NCI-H1436 treated with DMSO at 0.1 percent for 48 hours (cell line): ENCODE data around the gene TEAD1.

Experiments used
- DNase-seq: peaks from one replicate; lab custom pipeline; 2025; lab: John Stamatoyannopoulos, UW

TEAD1 gene

DNA sequence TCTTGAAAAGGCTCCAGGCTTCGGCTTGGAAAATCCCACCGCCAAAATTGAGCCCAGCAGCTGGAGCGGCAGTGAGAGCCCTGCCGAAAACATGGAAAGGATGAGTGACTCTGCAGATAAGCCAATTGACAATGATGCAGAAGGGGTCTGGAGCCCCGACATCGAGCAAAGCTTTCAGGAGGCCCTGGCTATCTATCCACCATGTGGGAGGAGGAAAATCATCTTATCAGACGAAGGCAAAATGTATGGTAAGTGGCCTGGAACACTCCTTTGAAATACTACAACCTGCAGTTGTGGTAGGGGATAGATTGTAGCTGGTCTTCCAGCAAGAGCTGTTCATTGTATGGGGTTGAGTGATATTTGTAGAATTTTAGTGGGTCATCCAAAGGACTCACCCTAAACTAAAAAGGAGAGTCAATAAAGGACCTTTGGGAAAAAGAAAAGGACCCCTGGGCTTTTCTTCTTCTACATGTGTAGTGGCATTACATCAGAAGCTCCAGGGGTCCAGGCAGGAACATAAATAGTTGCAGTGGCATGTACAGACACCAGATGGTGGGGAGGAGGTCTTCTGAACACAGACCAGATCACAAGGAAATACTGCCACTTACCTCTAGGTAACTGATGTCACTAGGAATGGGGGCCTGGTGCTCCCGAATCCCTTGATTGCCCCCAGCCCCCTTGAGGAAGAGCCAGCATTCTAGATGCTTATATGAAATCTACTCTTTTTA is 90.1 kb downstream of the TEAD1 start:
- no peak for DNase-seq

DNA sequence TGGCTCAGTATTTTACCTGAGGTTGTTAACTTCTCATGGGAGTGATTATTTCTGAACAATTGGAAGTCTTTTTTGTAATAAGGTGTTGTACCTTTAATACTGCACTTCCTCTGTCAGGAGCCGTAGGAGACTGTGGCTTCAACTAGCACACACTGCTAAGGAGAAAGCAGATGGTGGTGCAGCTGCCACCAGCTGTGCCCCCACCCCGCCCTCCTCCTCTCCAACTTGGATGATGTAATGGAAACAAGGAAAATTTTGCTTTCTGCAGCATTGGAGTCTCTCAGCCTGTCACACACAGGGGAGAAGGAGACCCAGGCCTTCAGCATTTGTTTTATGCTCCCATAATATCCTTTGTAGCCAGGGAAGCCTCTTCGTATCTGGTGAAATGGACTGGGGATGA is 91.2 kb downstream of the TEAD1 start:
- DNase-seq: no peak

DNA sequence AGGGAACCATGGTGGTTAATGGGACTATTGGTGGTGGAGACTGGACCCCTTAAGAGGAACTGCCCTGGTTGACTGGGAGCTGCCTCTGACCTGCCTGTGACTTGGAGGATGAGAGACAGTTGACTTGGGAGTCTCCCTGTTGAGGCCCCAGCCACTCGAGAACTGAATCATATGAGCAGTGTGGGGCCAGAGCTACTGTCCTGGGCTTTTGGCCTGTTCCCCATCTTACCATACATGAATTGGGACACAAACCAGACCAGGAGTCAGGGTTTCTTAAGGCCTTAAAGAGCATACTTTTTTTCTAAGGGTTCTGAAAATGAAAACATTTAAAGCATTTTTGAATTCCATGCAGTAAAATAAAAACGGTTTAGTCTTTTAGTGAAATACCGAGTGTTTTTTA is 92.8 kb downstream of the TEAD1 start:
- no peak for DNase-seq

DNA sequence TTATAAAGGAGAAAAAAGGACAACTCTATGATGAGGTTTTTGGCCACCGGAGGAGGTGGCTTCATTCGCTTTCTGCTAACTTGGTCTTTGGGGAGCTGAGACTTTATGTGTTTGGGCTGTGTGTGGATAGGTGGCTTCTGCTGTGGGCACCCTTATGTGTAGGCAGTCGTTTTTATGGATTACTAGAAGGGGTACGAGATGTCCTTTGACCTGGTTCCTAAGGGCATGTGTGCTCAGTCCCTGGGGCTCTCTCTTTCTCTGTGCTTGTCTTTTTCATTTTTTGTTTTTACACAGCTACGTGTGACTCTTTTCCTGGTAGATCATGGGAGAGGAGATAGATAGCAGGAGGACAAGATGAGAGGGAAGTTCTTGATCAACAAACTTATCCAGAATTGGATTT is 93.4 kb downstream of the TEAD1 start:
- DNase-seq: no peak

DNA sequence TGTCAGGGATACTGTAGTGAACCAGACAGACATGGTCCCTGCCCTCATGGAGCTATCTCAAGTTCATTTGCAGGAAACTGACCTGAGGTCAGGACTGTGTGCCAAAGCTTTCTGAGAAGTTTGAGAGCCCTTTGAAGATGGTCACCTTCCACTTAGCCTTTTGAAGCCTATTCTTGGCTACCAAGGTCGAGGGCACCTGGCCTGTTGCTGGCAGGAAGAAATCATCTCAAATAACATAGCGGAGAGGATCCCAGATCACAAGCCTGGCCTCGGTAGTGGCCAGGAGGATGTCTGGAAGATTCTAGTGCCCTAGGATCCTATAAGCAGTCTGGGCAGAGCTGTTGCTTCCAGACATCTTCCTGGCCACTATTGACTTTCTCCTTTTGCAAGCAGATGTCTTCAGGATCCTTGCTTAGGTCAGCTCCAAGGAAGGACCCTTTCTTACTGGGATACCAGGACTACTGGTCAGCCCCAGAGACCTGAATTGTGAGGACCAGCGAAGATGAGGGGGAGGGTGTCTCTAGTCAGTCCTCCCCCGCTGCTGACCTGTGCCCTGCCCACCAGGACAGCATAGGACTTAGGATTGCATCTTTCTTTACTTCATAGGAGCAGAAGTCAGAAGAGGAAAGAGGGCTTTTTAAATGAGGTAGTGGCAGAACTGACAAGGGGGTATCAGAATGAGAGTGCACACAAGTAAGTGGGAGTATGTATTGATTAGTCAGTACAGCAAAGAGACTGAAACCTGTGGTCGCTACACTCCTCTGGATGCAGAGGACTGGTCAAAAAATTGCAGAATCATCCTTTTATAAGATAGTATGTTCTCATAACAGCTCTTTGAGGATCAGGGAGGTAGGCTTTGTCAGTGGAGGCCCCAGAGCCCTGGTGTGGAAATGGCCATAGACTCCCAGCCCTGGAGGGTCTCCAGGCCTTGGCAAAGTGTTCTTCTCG is 94.8 kb downstream of the TEAD1 start:
- DNase-seq: no peak

DNA sequence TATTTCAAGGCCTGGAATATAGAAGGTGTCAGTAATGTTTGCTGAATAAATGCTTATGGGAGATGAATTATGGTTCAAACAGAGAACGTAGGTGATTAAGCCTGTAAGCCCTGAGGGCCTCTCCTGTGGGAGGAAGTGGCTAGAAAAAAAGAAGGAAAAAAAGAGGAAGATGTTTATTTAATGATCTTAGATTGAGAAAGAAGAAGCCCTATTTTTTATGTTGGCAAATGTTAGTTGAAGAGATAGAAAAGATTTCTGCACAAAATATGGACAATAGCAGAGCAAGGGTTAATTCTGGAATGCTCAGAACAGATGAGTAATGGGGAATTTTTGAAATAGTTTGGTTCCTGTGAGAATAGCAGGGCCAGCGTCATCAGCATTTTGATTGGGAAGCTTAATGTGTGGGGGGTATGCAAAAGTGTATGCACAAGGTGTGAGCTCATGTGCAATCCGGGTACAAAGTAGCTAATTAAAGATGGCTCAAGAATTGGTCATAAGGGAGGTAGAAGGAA is 95.7 kb downstream of the TEAD1 start:
- DNase-seq: no peak

DNA sequence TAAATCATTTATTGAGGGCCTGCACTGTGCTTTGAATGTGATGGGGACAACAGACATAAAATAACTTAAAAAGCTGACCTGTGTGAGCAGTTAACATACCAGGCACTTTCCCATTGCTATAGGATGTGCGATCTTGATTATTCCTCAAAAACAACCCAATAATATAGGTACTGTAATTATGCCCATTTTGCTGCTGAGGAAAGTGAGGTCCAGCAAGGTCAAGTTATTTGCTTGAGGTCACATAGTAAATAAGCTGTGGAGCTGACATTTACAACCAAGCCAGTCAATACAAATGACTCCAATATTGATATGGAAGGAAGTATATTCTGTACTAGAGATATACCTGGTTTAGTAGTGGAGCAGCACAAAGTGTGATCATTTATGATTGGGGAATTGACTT is 96.2 kb downstream of the TEAD1 start:
- DNase-seq: no peak

DNA sequence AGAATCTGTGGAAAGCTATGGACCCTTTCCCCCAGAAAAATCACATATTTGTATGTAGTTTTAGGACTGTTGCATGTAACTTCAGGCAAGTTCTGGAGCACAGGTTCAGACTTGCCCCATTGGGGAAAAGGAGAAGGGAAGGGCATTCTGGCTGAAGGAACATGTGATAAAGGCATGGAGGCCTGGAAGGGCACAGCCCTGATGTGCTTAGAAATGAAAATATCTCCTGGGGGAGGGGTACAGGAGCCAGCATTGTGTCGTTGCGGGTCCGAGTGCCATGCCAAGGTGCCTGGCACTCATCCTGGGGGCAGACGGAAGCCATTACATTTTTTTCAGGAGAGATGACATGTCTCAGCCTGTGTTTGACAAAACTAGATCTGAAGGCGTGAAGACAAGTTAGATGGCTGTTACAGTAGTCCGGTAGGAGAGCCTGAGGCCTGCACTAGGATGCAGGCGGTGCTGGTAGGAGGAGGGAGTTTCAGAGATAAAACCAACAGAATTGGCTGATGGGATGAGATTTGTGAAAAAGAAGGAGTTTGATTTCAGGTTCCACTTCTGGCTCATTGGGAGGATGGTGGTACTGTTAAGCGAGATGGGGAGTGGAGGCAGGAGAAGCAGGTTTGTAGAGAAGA is 96.9 kb downstream of the TEAD1 start:
- DNase-seq: no peak

DNA sequence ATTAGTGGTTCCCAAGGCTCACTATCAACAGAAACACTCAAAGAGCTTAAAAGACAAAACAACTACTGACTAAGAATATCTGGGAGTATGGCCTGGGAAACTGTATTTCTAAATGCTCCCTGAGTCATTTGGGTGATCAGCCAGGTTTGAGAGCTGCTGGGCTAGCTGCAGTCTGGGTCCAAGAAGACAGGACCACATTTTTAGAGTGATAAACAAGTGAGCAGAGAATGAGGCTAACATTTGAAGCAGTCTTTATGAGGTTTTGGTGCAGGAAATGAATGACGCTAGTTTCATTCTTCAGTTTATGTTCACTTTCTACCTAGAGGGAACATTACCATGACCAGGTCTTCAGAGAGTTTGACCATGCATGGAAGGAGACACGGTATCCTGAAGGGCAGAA is 97.7 kb downstream of the TEAD1 start:
- no peak for DNase-seq

DNA sequence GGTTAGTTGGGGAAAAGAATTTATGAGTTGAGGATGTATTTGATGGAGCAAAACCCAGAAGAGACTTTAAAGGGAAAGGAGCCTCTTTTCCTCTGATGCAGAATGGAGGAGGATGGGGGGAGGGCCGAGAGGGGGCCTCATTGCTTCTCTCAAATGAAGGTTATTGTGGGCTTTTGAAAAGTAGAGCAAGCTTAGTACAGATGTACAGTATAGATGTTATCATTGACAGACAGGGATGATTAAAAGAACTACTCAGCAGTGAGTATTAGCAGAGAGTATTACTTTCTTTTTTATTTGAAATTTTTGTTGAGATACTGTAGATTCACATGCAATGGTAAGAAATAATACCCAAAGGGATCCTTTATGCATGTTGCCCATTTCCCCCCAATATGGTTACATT is 98.1 kb downstream of the TEAD1 start:
- no peak for DNase-seq

DNA sequence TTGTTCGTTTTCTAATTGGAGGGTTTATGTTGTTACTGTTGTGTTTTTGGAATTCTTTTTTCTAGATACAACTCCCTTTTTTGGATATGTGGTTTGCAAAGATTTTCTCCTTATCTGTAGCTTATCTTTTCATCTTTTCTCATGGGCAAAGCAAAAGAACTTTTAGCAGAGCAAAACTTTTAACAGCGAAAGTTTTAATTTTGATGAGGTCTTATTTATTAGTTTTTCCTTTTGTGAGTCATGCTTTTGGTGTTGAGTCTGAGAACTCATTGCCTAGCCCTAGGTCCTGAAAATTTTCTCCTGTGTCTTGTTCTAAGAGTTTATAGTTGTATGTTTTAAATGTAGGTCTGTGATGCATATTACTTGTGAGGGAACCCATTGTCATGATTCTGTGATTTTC is 99.4 kb downstream of the TEAD1 start:
- DNase-seq: no peak

DNA sequence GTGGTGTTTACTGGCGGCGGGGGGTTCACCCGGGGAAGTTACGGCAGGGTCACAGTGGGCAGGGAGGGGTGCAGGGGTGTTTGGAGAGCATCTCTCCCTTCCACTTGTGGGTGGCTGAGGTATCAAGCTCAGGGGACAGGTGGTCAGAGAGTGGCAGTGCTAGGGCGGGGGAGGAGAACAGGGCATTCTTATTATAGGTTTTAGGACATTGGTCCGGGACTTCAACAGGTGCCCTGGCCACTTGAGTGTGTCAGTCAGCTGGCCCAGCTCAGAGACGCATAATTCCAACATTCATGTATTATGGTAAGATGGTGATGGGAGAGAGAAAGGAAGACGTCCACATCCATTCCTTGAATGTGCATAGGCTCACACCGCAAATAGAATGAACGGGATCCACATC is 101.7 kb downstream of the TEAD1 start:
- DNase-seq: no peak

DNA sequence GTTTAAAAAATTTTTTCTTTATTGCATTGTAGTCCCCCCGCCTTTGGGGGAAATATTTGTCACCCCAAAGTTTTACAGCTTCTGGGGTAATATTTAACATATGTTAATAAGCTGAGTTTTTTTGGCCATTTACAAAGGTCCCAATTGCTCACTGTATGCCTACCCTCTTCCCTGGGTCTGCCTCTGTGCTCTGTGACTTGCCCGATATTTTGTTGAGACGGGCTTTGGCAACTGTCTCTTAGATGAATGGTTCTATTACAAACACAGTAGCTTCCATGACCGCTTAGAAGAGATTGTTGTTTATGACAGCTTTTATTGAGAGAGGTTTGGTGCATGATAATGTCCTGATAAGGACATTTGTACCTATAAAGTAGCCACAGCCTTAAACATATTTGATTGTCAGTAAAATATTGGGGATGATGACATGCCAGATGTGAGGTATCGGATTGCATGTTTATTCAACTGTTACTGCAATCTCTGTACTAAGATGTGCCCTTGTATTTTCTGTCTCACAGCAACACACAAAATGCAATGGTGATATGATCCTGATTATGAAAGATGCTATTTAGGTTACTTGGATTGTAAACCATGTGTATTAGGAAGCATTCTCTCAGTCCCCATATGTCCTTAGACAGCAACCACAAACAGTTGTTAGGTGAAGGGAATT is 103.1 kb downstream of the TEAD1 start:
- no peak for DNase-seq

DNA sequence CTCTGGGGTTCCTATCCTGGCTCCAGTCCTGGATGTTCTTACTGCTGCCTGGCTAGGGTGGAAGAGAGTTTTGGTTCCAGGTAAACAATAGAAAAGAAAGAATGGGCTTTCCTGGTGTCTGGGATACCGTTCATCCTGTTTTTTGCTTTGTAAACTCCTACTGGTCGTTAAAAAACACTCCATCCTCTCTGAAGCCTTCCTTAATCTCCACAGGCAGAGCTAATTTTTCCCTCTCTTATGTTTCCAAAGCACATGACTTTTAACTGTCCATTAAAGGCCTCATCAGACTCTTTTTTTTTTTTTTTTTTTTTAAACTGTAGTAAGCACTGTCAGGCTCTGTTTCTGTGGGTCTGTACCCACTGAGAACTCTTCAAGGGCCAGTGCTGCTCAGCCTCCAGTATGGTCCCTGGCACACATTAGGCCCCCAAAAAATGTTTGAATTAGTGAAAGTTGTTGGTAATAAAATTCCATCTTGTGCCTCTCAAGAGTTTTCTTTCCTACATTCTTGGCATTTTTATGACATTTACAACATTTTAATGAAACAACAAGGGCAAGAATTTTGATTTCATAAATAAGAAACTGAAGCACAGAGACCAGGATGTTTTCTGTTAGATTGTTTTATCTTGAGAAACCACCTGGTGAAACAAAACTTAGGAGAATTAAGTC is 104.2 kb downstream of the TEAD1 start:
- DNase-seq: no peak

DNA sequence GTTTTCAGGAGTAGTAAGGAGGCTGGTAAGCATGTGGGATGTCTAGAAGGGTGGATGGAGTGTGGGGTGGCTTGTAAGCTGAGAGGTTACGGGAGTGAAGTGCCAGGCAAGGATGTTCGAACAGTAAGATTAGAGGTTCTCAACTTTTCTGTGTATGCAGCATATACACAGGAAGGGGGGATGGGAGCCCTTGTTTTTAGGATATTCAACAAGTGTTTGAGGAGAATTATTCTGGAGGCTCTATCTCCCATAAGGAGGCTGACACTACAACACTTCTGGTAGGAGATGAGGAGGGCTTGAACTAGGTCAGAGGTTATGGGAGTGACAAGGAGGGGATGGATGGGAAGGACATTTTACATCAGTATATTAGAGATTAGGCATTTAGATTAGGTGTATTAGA is 109.5 kb downstream of the TEAD1 start:
- no peak for DNase-seq

DNA sequence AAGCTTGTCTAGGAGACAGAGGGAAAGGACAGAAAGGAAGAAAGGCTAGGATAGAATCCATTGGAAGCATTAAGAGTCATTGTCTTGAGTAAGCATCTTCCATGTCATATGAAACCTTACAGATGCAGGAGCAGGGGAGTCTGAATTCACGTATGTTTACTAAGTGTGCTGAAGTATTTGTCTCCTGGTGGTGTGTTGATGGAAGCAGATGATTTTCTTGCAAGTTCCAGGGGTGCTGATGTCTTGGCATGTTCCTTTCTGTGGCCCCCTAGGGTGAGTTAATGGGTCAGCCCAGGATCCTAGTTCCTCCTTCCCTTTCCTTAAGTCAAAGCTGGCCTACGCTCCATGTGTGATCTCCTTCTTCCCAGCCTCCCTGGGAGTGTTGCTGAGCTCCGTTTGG is 110.2 kb downstream of the TEAD1 start:
- no peak for DNase-seq

DNA sequence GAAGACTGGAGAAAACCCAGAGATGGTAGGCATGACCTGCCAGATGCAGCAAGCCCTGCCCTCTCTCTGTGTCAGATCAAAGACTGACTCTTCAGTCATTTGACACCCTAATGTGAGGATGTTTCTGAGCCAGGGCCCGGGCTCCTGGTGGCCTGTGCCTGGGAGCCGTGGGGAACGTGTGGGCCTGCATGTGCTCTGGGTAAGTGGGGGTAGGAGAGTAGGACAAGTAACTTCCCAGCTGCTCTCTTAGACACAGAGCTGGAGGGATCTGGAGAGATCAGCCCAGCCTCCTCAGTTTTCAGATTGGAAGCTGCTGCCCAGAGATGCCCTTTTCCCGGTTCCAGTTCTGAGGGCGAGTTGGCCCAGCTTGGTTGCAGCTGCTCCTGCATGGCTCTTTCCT is 110.8 kb downstream of the TEAD1 start:
- no peak for DNase-seq

DNA sequence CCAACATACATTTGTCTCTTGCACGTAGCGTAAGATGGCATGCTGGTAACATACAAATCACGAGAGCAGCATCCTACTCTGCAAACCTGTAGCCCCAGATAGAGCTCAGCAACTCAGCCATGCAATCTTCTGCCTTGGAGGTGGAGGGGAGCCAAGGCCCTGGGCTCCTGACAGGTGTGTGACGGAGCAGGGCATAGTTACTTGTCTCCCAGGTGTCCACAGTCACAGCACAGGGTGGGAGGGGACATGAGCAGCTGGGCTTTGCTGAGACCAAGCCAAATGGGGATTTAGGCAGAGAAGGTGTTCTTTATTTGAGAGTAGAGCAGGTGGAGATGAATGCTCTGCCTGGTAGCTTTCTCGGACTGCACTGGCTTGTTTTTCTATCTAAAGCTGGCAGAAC is 111.7 kb downstream of the TEAD1 start:
- no peak for DNase-seq

DNA sequence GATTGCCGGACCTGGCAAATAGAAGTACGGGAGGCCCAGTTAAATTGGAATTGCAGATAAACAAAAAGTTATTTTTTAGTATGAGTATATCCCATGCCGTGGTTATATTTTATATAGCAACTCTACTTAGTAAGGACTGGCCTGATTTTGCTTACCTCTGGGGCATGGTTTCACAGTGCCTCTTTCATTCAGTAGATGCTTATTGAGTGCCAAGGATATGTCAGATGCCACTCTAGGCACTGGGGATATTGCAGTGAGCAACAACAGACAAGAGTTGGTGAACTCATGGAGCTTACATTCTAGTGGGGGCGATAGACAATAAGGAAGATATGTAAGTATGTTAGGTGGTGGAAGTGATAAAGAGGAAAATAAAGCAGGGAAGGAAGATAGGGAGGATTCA is 112.2 kb downstream of the TEAD1 start:
- no peak for DNase-seq

DNA sequence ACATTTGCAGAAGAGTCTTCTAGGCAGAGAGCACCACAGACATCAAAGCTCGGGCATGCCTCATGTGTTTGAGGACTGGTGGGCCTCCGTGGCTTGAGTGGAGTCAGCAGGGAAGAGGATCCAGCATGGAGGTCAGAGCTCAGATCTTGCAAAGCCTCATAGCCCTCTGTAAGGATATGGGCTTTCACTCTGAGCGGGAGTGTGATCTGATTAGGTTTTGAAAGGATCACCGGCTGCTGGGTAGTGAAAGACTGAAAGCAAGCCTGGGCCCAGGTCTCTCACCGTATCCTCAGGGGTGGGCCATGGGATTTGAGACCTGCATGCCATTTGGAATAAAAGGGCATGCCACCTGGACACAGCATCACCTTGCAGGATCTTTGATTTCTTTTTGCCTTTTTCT is 112.7 kb downstream of the TEAD1 start:
- DNase-seq: no peak

DNA sequence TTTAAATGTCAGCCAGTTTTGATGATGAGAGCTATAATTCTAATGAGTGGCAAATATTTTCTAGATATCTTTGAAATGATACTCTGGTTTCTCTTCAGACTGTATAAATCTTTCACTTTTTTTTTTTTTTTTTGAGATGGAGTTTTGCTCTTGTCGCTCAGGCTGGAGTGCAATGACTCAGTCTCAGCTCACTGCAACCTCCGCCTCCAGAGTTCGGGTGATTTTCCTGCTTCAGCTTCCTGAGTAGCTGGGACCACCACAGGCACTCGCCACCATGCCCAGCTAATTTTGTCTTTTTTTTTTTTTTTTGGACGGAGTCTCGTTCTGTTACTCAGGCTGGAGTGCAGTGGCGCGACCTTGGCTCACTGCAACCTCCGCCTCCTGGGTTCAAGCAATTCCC is 113.6 kb downstream of the TEAD1 start:
- no peak for DNase-seq

DNA sequence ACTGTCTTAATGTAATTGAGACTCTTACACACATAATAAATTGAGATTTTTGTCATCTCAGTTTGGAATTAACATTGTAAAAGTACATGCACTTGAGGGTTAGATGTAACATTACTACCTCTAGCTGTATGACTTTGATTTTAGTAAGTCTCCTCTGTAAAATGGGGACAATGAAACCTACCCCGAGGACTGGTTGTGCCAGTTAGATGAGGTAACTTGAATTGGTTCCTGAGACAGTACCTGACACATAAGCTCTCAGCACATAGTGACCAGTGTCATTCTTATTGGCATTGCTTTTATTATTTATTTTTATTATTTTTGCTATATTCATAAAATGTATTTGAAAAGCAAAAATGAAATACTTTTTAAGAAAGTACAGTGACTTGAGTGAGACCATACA is 114.8 kb downstream of the TEAD1 start:
- no peak for DNase-seq
